A549 (cell line): Measurements from ENCODE around the gene SLC39A11. TPM values are rescaled to one million over a fixed set of nuclear protein-coding genes. Genes with fewer than 3 reads are reported as not detected.
A peak's percentile ranks its signal among the peaks of the same experiment; 100 is the strongest.
"Not testable (repeated sequence)": the region's sequence is repeated elsewhere in the genome, so short reads cannot be mapped to it uniquely, and the experiment has no call there.

Experiments used
- ATAC-seq, 2 experiments: fragments of 200-7000 bp in 1 of 2; fragments of >200 bp in 1 of 2; cut with Nextera tagmentation in 1 of 2; cut with Tn5 transposase in 1 of 2; 3 replicates each; pipeline versions ENCODE4 v1.8.0 to v1.9.1; 2018 to 2020; ENCODE audit warnings: mild to moderate bottlenecking in 1 of 2, moderate library complexity in 1 of 2
- CTCF ChIA-PET: fragments of 300-600 bp; sonication (Branson Sonifier 250); formaldehyde crosslinking; extraction: SDS; loops from one replicate; lab custom pipeline; 2021; ENCODE audit warnings: antibody characterized with exemption, inconsistent platforms; lab: Yijun Ruan, JAX
- POLR2A ChIA-PET: fragments of 350-600 bp; formaldehyde crosslinking; extraction: SDS; loops from one replicate; lab custom pipeline; 2021; ENCODE audit warnings: antibody characterized with exemption, inconsistent platforms; lab: Yijun Ruan, JAX
- DNase-seq, 2 experiments: peaks; one replicate each; pipeline versions ENCODE4 v3.0.0 to v3.0.0-alpha.2; 2011 to 2016; ENCODE audit warnings: low read depth in 1 of 2, low spot score in 1 of 2
- FAIRE-seq: peaks from 2 replicates; lab custom pipeline; 2011; peaks lifted over from hg19 to GRCh38; lab: Jason Lieb, UNC
- H3K27ac ChIP-seq, 2 experiments: fragments of >200 bp; sonication (Bioruptor Twin); formaldehyde crosslinking; 3 replicates each; pipeline ENCODE4 v1.5.1; 2016 to 2017
- H3K4me1 ChIP-seq: fragments of >200 bp; sonication (Bioruptor Twin); formaldehyde crosslinking; 3 replicates; pipeline ENCODE4 v1.6.1; 2016
- H3K4me2 ChIP-seq: fragments of >200 bp; sonication (Bioruptor Twin); formaldehyde crosslinking; 3 replicates; pipeline ENCODE4 v1.6.1; 2016
- H3K4me3 ChIP-seq: fragments of >200 bp; sonication (Bioruptor Twin); formaldehyde crosslinking; 3 replicates; pipeline ENCODE4 v1.5.1; 2016
- H3K9me3 ChIP-seq: fragments of >200 bp; sonication (Bioruptor Twin); formaldehyde crosslinking; 3 replicates; pipeline ENCODE4 v1.6.1; 2016
- BHLHE40 ChIP-seq: IDR thresholded peaks from 2 replicates; pipeline ENCODE4 v1.6.1; 2012; ENCODE audit warnings: low read depth, low read length, inconsistent platforms
- CHD4 ChIP-seq: fragments of 200-600 bp; sonication (generic); IDR thresholded peaks from 2 replicates; pipeline ENCODE4 v1.6.1; 2016; ENCODE audit warnings: antibody characterized with exemption, mild to moderate bottlenecking, borderline replicate concordance
- EHMT2 ChIP-seq: fragments of 200-600 bp; sonication (generic); IDR thresholded peaks from 2 replicates; pipeline ENCODE4 v1.6.1; 2016; ENCODE audit warnings: antibody characterized with exemption, low read depth, mild to moderate bottlenecking, moderate library complexity
- EP300 ChIP-seq, 2 experiments: fragments of >200 bp; sonication (Bioruptor Twin); formaldehyde crosslinking; IDR thresholded peaks; 2 replicates in 1 of 2; 3 replicates in 1 of 2; pipeline ENCODE4 v1.6.1; 2016 to 2017
- FOSB ChIP-seq: fragments of 250-450 bp; sonication (Bioruptor Pico); IDR thresholded peaks from 2 replicates; pipeline ENCODE4 v1.5.0; 2020; ENCODE audit warnings: mild to moderate bottlenecking, moderate library complexity
- FOSL2 ChIP-seq, 2 experiments: fragments of 450-650 bp in 1 of 2; fragments of >200 bp in 1 of 2; sonication (Bioruptor Twin) in 1 of 2; formaldehyde crosslinking; IDR thresholded peaks; 2 replicates each; pipeline versions ENCODE4 v1.5.0 to v1.6.1; 2016 to 2020; ENCODE audit warnings: mild to moderate bottlenecking in 1 of 2, moderate library complexity in 1 of 2
- GATA3 ChIP-seq: IDR thresholded peaks from 2 replicates; pipeline ENCODE4 v1.6.1; 2012; ENCODE audit warnings: borderline replicate concordance
- HDAC2 ChIP-seq: fragments of 200-600 bp; sonication (generic); IDR thresholded peaks from 2 replicates; pipeline ENCODE4 v1.6.1; 2016
- HOXA7 ChIP-seq: fragments of 250-450 bp; sonication (Bioruptor Pico); IDR thresholded peaks from 2 replicates; pipeline ENCODE4 v1.5.0; 2020; ENCODE audit warnings: mild to moderate bottlenecking, moderate library complexity
- JUN ChIP-seq, 2 experiments: fragments of >200 bp; sonication (Bioruptor Twin); formaldehyde crosslinking; IDR thresholded peaks; 2 replicates in 1 of 2; 3 replicates in 1 of 2; pipeline ENCODE4 v1.6.1; 2016 to 2017
- MAX ChIP-seq: IDR thresholded peaks from 2 replicates; pipeline ENCODE4 v1.6.1; 2012
- MAZ ChIP-seq: fragments of 150-350 bp; IDR thresholded peaks from 2 replicates; pipeline ENCODE4 v1.6.1; 2014; ENCODE audit warnings: antibody characterized with exemption, low read depth, low read length, borderline replicate concordance
- USF2 ChIP-seq: fragments of 450-650 bp; IDR thresholded peaks from 2 replicates; pipeline ENCODE4 v1.6.1; 2014; ENCODE audit warnings: antibody characterized with exemption
- WGBS: methylation state at CpG from one replicate; pipeline ENCODE4 v1.1.6; 2017; ENCODE audit errors: missing lambda C conversion rate; 5-methylcytosine and 5-hydroxymethylcytosine counted together
- polyA plus RNA-seq, 4 experiments: library from polyadenylated mRNA; depleted of rRNA in 3 of 4; stranded (reverse); fragments of >200 nt; fragmentation: RNase III in 1 of 4; extraction: RNeasy Plus Mini Kit Qiagen cat#74134 plus additional on column Dnase treatment in 1 of 4; gene quantifications; 2 replicates in 3 of 4; 3 replicates in 1 of 4; pipeline ENCODE4 v1.2.3, GENCODE V29; 2011 to 2017
- TF ChIP-seq, protein P1 (sequence below): fragments of 200-600 bp; sonication (generic); IDR thresholded peaks from 2 replicates; pipeline ENCODE4 v1.6.1; 2016; ENCODE audit warnings: antibody characterized with exemption, mild to moderate bottlenecking, moderate library complexity
- TF ChIP-seq, protein P2 (sequence below): fragments of >200 bp; sonication (Bioruptor Twin); formaldehyde crosslinking; IDR thresholded peaks from 3 replicates; pipeline ENCODE4 v1.5.1; 2016
- TF ChIP-seq, protein P3 (sequence below): fragments of 150-350 bp; IDR thresholded peaks from 2 replicates; pipeline ENCODE4 v1.6.1; 2014; ENCODE audit warnings: low read depth, mild to moderate bottlenecking, low read length

SLC39A11 gene
- polyA plus RNA-seq, 2 of the 4 experiments (the other 2 are of a cell fraction) = 18.4 to 25.2 TPM

DNA sequence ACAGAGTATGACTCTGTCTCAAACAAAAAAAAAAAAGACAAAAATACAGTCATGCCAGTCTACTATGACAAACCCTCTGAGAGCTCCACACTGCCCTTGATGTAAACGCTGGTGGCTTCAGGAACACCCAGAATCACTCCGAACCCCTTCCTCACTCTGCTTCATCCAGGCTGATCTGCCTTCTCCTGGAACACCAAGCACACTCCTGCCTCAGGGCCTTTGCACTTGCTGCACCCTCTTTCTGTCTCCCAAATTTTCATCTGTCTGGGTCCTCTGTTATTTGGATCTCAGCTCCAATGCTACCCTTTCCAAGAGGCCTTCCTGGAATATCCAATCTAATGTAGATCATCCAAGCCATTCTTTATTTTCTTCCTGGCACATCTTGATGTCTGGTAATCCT, 7.9 kb upstream of the SLC39A11 start:
- no peak for DNase-seq
- ChIA-PET CTCF (no interaction called here), POLR2A (no interaction called here)
- no peak for ATAC-seq
- 0 out of 3 replicates have a peak, but pooled peaks cover 5% of the 10 kb centered on the region for H3K9me3 ChIP-seq
- no peak for FAIRE-seq
- WGBS = 60% methylated on average over 2 of the region's 2 CpGs
- no peak overlapping the region for H3K4me3 ChIP-seq
- TF ChIP-seq EHMT2 = no peak
- no peak for TF ChIP-seq JUN (IDR thresholded peaks at IDR 0.05)
- TF ChIP-seq HOXA7 (CRISPR knock-in tag) = no peak
- TF ChIP-seq, protein P1, sequence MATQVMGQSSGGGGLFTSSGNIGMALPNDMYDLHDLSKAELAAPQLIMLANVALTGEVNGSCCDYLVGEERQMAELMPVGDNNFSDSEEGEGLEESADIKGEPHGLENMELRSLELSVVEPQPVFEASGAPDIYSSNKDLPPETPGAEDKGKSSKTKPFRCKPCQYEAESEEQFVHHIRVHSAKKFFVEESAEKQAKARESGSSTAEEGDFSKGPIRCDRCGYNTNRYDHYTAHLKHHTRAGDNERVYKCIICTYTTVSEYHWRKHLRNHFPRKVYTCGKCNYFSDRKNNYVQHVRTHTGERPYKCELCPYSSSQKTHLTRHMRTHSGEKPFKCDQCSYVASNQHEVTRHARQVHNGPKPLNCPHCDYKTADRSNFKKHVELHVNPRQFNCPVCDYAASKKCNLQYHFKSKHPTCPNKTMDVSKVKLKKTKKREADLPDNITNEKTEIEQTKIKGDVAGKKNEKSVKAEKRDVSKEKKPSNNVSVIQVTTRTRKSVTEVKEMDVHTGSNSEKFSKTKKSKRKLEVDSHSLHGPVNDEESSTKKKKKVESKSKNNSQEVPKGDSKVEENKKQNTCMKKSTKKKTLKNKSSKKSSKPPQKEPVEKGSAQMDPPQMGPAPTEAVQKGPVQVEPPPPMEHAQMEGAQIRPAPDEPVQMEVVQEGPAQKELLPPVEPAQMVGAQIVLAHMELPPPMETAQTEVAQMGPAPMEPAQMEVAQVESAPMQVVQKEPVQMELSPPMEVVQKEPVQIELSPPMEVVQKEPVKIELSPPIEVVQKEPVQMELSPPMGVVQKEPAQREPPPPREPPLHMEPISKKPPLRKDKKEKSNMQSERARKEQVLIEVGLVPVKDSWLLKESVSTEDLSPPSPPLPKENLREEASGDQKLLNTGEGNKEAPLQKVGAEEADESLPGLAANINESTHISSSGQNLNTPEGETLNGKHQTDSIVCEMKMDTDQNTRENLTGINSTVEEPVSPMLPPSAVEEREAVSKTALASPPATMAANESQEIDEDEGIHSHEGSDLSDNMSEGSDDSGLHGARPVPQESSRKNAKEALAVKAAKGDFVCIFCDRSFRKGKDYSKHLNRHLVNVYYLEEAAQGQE = no peak
- TF ChIP-seq BHLHE40 = no peak
- TF ChIP-seq MAX = no peak
- no peak for TF ChIP-seq CHD4
- TF ChIP-seq MAZ = no peak
- H3K4me2 ChIP-seq = no peak overlapping the region
- no peak overlapping the region for H3K27ac ChIP-seq
- no peaks in the 10 kb centered on the region for H3K4me1 ChIP-seq

- FAIRE-seq (no peak), DNase-seq (no peak), ATAC-seq (peak; percentile 11 to 41; a peak in 1 of 6 replicates)
- no peak overlapping the region for H3K4me3 ChIP-seq
- CTCF ChIA-PET = no interaction called here
- POLR2A ChIA-PET = no interaction called here
- H3K27ac ChIP-seq = no peak overlapping the region
- 0 out of 3 replicates have a peak, but pooled peaks cover 2% of the 10 kb centered on the region for H3K9me3 ChIP-seq
- H3K4me1 ChIP-seq = no peaks in the 10 kb centered on the region
- no peak overlapping the region for H3K4me2 ChIP-seq
- TF ChIP-seq FOSB (CRISPR knock-in tag) (no peak), EP300 (IDR thresholded peaks at IDR 0.05) (no peak), USF2 (no peak), GATA3 (no peak), FOSL2 (IDR thresholded peaks at IDR 0.05) (no peak), FOSL2 (CRISPR knock-in tag; IDR thresholded peaks at IDR 0.05) (no peak)
- TF ChIP-seq, protein P2, sequence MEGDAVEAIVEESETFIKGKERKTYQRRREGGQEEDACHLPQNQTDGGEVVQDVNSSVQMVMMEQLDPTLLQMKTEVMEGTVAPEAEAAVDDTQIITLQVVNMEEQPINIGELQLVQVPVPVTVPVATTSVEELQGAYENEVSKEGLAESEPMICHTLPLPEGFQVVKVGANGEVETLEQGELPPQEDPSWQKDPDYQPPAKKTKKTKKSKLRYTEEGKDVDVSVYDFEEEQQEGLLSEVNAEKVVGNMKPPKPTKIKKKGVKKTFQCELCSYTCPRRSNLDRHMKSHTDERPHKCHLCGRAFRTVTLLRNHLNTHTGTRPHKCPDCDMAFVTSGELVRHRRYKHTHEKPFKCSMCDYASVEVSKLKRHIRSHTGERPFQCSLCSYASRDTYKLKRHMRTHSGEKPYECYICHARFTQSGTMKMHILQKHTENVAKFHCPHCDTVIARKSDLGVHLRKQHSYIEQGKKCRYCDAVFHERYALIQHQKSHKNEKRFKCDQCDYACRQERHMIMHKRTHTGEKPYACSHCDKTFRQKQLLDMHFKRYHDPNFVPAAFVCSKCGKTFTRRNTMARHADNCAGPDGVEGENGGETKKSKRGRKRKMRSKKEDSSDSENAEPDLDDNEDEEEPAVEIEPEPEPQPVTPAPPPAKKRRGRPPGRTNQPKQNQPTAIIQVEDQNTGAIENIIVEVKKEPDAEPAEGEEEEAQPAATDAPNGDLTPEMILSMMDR = no peak
- WGBS = 58% methylated on average over 10 of the region's 10 CpGs
Observed at GRCh38 chr17:73099511-73099910, 7.0 kb upstream of the SLC39A11 start.

DNA sequence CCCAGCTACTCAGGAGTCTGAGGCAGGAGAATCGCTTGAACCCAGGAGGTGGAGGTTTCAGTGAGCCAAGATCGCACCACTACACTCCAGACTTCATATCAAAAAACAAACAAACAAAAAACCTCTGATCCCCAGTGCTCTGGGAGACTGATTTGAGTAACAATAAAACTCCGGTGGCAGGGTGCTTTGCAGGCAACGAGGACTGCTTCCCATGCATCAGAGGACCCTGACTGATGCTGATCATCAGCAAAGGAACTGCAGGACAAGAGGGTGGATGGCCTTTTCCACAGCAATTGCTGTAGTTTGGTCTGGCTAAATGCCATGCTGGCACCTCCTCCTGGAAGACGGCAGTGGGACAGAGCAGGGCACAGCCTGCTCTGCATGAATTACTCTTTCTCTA, 6.4 kb upstream of the SLC39A11 start:
- CTCF ChIA-PET = interaction anchor here (0.6 kb wide), 1 partner anchor 208 kb away, joined by 3 read pairs; no protein-coding TSS in a partner anchor
- WGBS = 34% methylated on average over 5 of the region's 5 CpGs
- peak in 1 of 2 experiments; percentile 44; a peak in 3 of 6 replicates for ATAC-seq

GRCh38 chr17:73097973-73098765, 5.7 kb upstream of the SLC39A11 start:
- H3K4me2 ChIP-seq, H3K27ac ChIP-seq, FAIRE-seq, H3K9me3 ChIP-seq, H3K4me1 ChIP-seq, POLR2A ChIA-PET, ATAC-seq, H3K4me3 ChIP-seq, DNase-seq: not testable (repeated sequence)
- WGBS = 76% methylated on average over 8 of the region's 8 CpGs
- CTCF ChIA-PET = interaction anchor here (0.6 kb wide), 1 partner anchor 207 kb away, joined by 3 read pairs; no protein-coding TSS in a partner anchor

More for the DNA sequence above, 6.4 kb upstream of the SLC39A11 start:
- FAIRE-seq (no peak), DNase-seq (no peak)
- Histone ChIP-seq H3K4me3 (no peak overlapping the region), H3K9me3 (0 out of 3 replicates have a peak, but pooled peaks cover 2% of the 10 kb centered on the region), H3K4me2 (no peak overlapping the region), H3K4me1 (no peaks in the 10 kb centered on the region), H3K27ac (no peak overlapping the region)
- TF ChIP-seq, protein P3, sequence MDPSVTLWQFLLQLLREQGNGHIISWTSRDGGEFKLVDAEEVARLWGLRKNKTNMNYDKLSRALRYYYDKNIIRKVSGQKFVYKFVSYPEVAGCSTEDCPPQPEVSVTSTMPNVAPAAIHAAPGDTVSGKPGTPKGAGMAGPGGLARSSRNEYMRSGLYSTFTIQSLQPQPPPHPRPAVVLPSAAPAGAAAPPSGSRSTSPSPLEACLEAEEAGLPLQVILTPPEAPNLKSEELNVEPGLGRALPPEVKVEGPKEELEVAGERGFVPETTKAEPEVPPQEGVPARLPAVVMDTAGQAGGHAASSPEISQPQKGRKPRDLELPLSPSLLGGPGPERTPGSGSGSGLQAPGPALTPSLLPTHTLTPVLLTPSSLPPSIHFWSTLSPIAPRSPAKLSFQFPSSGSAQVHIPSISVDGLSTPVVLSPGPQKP = no peak
- TF ChIP-seq HDAC2 = no peak
- POLR2A ChIA-PET = no interaction called here
